Measurements from ENCODE around the gene LEKR1. TPM values are rescaled to one million over a fixed set of nuclear protein-coding genes. Genes with fewer than 3 reads are reported as not detected.

Gene LEKR1
- total and polyA plus RNA-seq, 2 donors (not counting 3 experiments of a cell fraction or from before 2014, with no cell fraction given) = 0.07 to 0.64 TPM

DNA sequence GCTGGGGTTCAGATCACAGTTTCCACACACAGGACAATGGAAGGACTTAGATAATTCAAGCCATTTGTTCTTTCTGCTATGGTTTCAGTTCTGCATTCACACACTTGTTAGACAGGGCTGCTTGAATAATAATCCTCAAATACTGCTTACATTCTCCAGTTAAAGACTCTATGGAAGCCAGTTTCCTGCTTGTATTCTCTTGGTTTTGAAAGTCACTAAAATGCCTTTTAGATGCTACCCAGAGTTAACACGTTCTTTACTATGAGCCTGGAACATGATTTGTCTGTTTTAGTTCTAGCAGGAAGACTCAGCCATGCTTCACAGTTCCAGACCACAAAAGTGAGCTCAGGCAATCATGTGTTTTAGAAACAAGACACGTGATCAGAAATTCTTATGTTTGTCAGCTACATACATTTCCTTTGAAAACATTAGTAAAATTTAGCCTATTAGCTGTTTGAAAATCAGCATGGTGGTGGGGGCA lies 152.4 kb downstream of the LEKR1 start:
- Histone ChIP-seq H4K20me1 (replicated peaks; ENCODE audit: control insufficient read depth, extremely low read depth, insufficient read depth, low read length) (no peaks in the 10 kb centered on the region), H3K79me2 (ENCODE audit: control insufficient read depth, insufficient read depth, low read length) (no peaks in the 10 kb centered on the region), H3K27ac (ENCODE audit: insufficient read depth, low read depth, low read length) (no peak overlapping the region), H3K4me1 (ENCODE audit: control insufficient read depth, extremely low read depth, insufficient read depth, low read length) (no peaks in the 10 kb centered on the region), H3K9ac (replicated peaks; ENCODE audit: extremely low read depth, insufficient read depth, low read length) (no peak overlapping the region), H3K9me3 (replicated peaks; ENCODE audit: control insufficient read depth, insufficient read depth, low read length) (no peaks in the 10 kb centered on the region), H3K4me3 (replicated peaks in 1 of 3; ENCODE audit: insufficient read depth in 1 of 3, low read depth in 1 of 3, low read length in 3 of 3) (no peak overlapping the region), H3K27me3 (ENCODE audit: control insufficient read depth in 2 of 2, insufficient read depth in 2 of 2, low read length in 2 of 2) (no peaks in the 10 kb centered on the region), H3K36me3 (ENCODE audit: control insufficient read depth in 2 of 2, extremely low read depth in 1 of 2, insufficient read depth in 2 of 2, low read length in 2 of 2) (no peaks in the 10 kb centered on the region), H3K9me1 (replicated peaks; ENCODE audit: control insufficient read depth, extremely low read depth, insufficient read depth, low read length) (no peaks in the 10 kb centered on the region), H3K4me2 (ENCODE audit: insufficient read depth, low read length) (no peak overlapping the region), H2AFZ (ENCODE audit: low read depth, low read length) (no peak overlapping the region)
- intact Hi-C loops (cut with micrococcal nuclease) (no loop called here), dilution Hi-C loops (cut with MboI; ENCODE audit: extremely low pct_ligation_motif_present, low sequenced_read_pairs) (no loop called here)
- FAIRE-seq (no peak), DNase-seq (ENCODE audit: low read depth, low spot score) (no peak)
- ChIA-PET POLR2A (no interaction called here), CTCF (interaction anchor here (1.3 kb wide), 1 partner anchor 9 kb away, joined by 5 read pairs; no protein-coding TSS in a partner anchor)
- no TSS peak for BruUV-seq (replicated peaks)
- no peak for TF ChIP-seq FOS (IDR thresholded peaks at IDR 0.05; ENCODE audit: borderline replicate concordance, insufficient read depth, low read length)
- TF ChIP-seq JUN (IDR thresholded peaks at IDR 0.05; ENCODE audit: borderline replicate concordance, insufficient read depth, insufficient read length, low read depth) = no peak
- TF ChIP-seq GATA2 (IDR thresholded peaks at IDR 0.05; ENCODE audit: insufficient read depth, insufficient read length, low read depth, low read length) = no peak
- TF ChIP-seq, protein P1, sequence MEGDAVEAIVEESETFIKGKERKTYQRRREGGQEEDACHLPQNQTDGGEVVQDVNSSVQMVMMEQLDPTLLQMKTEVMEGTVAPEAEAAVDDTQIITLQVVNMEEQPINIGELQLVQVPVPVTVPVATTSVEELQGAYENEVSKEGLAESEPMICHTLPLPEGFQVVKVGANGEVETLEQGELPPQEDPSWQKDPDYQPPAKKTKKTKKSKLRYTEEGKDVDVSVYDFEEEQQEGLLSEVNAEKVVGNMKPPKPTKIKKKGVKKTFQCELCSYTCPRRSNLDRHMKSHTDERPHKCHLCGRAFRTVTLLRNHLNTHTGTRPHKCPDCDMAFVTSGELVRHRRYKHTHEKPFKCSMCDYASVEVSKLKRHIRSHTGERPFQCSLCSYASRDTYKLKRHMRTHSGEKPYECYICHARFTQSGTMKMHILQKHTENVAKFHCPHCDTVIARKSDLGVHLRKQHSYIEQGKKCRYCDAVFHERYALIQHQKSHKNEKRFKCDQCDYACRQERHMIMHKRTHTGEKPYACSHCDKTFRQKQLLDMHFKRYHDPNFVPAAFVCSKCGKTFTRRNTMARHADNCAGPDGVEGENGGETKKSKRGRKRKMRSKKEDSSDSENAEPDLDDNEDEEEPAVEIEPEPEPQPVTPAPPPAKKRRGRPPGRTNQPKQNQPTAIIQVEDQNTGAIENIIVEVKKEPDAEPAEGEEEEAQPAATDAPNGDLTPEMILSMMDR (IDR thresholded peaks at IDR 0.05; ENCODE audit: extremely low read depth in 1 of 2, insufficient read depth in 1 of 2, low read depth in 1 of 2, low read length in 2 of 2) = no peak
- TF ChIP-seq EZH2 (IDR thresholded peaks at IDR 0.05; ENCODE audit: borderline replicate concordance, low read depth, low read length, severe bottlenecking) = no peak
- no peak for TF ChIP-seq MAX (IDR thresholded peaks at IDR 0.05; ENCODE audit: insufficient read depth, insufficient read length)
- TF ChIP-seq MYC (IDR thresholded peaks at IDR 0.05; ENCODE audit: low read depth, low read length) = no peak
- TF ChIP-seq POLR2A (IDR thresholded peaks at IDR 0.05; ENCODE audit: low read depth, low read length) = no peak
- no peak for TF ChIP-seq POLR2AphosphoS5 (IDR thresholded peaks at IDR 0.05; ENCODE audit: insufficient read depth, low read depth, low read length)

Measured in endothelial cell of umbilical vein (primary cell).